SH-SY5Y (cell line): Measurements from ENCODE around the gene PCSK2.

Experiments
- GATA2 ChIP-seq: IDR thresholded peaks from 2 replicates; pipeline ENCODE4 v1.6.1; 2011; ENCODE audit warnings: mild to moderate bottlenecking, low read depth, low read length
- GATA3 ChIP-seq: IDR thresholded peaks from 2 replicates; pipeline ENCODE4 v1.6.1; 2011; ENCODE audit warnings: low read depth, mild to moderate bottlenecking, low read length, moderate library complexity

GRCh38 chr20:17500271-17500670 lies 273.4 kb downstream of the PCSK2 start:
- no peak for TF ChIP-seq GATA2
- no peak for TF ChIP-seq GATA3
